Peyer's patch (tissue), 4 donors: ENCODE results near the gene CRACDL.

Experiments used
- POLR2A ChIP-seq, 2 donors: fragments of 450-650 bp; IDR thresholded peaks; one replicate each; pipeline ENCODE4 v1.5.1; 2017; ENCODE audit warnings: antibody characterized with exemption in 2 of 2, mild to moderate bottlenecking in 2 of 2, moderate library complexity in 2 of 2
- TF ChIP-seq, protein P1 (sequence below), 6 experiments: fragments of 450-650 bp in 4 of 6; fragments of 200-600 bp in 2 of 6; sonication (generic) in 1 of 6; IDR thresholded peaks; one replicate each; pipeline ENCODE4 v1.5.1; 2017 to 2019; ENCODE audit warnings: antibody characterized with exemption in 6 of 6, mild to moderate bottlenecking in 3 of 6, moderate library complexity in 1 of 6

DNA sequence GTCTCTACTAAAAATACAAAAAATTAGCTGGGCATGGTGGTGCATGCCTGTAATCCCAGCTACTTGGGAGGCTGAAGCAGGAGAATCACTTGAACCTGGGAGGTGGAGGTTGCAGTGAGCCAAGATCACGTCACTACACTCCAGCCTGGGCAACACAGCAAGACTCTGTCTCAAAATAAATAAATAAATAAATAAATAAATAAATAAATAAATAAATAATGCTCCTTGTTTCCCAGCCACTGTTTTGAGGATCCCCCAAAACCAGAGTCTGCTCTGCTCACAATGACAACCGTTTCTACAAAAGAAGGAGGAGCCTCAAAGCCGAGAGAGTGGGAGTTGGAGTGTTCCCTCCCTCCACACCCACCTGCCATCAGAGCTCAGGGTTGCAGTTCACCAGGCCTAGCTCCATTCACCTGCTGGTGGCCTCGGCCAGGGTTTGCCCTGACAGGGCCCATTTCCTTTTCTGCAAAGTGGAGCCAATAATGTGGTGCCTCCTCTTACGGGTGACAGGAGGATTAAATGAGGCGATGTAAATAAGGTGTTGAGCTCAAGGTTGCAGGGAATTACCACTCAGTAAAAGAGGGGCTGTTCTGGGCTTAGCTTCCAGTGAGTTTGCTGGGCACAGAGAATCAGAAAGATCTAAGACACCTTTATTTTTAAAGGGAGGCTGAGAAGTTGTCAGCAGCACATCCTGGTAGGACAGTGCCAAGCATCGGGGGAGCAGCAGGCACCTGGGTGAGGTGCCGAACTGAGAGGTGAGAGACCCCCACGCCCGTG is 25.5 kb downstream of the CRACDL start:
- TF ChIP-seq, protein P1, sequence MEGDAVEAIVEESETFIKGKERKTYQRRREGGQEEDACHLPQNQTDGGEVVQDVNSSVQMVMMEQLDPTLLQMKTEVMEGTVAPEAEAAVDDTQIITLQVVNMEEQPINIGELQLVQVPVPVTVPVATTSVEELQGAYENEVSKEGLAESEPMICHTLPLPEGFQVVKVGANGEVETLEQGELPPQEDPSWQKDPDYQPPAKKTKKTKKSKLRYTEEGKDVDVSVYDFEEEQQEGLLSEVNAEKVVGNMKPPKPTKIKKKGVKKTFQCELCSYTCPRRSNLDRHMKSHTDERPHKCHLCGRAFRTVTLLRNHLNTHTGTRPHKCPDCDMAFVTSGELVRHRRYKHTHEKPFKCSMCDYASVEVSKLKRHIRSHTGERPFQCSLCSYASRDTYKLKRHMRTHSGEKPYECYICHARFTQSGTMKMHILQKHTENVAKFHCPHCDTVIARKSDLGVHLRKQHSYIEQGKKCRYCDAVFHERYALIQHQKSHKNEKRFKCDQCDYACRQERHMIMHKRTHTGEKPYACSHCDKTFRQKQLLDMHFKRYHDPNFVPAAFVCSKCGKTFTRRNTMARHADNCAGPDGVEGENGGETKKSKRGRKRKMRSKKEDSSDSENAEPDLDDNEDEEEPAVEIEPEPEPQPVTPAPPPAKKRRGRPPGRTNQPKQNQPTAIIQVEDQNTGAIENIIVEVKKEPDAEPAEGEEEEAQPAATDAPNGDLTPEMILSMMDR (IDR thresholded peaks at IDR 0.05), result no peak
- no peak for TF ChIP-seq POLR2A (IDR thresholded peaks at IDR 0.05)
